Thyroid gland (tissue), 4 donors: Measurements from ENCODE around the gene ZC4H2.

Source experiments
- POLR2A ChIP-seq, 2 donors: fragments of 450-650 bp; IDR thresholded peaks; one replicate each; pipeline ENCODE4 v1.6.1; 2017; ENCODE audit warnings: antibody characterized with exemption in 2 of 2, mild to moderate bottlenecking in 2 of 2, moderate library complexity in 1 of 2
- TF ChIP-seq, protein P1 (sequence below), 6 experiments: fragments of 200-600 bp in 3 of 6; fragments of 450-650 bp in 3 of 6; sonication (generic) in 3 of 6; IDR thresholded peaks; one replicate each; pipeline ENCODE4 v1.5.1; 2016 to 2019; ENCODE audit warnings: antibody characterized with exemption in 6 of 6, mild to moderate bottlenecking in 2 of 6, inconsistent platforms in 1 of 6, moderate library complexity in 1 of 6

- TF ChIP-seq, protein P1, sequence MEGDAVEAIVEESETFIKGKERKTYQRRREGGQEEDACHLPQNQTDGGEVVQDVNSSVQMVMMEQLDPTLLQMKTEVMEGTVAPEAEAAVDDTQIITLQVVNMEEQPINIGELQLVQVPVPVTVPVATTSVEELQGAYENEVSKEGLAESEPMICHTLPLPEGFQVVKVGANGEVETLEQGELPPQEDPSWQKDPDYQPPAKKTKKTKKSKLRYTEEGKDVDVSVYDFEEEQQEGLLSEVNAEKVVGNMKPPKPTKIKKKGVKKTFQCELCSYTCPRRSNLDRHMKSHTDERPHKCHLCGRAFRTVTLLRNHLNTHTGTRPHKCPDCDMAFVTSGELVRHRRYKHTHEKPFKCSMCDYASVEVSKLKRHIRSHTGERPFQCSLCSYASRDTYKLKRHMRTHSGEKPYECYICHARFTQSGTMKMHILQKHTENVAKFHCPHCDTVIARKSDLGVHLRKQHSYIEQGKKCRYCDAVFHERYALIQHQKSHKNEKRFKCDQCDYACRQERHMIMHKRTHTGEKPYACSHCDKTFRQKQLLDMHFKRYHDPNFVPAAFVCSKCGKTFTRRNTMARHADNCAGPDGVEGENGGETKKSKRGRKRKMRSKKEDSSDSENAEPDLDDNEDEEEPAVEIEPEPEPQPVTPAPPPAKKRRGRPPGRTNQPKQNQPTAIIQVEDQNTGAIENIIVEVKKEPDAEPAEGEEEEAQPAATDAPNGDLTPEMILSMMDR (IDR thresholded peaks at IDR 0.05): no peak
- TF ChIP-seq POLR2A (IDR thresholded peaks at IDR 0.05): no peak
Observed at GRCh38 chrX:64976673-64977040, 407 bp upstream of the ZC4H2 start.
